GM23338 (cell line): ENCODE measurements around the gene LLGL2. TPM values are rescaled to one million over a fixed set of nuclear protein-coding genes. Genes with fewer than 3 reads are reported as not detected.
A peak's percentile ranks its signal among the peaks of the same experiment; 100 is the strongest.

Experiments used
- ATAC-seq: fragments of 200-7000 bp; cut with Tn5 transposase; 3 replicates; pipeline ENCODE4 v1.9.1; 2020
- DNase-seq: peaks from one replicate; pipeline ENCODE4 v3.0.0-alpha.2; 2015; ENCODE audit warnings: low spot score
- H2AFZ ChIP-seq: fragments of 200-600 bp; sonication (generic); 2 replicates; pipeline ENCODE4 v1.8.0; 2016; ENCODE audit warnings: antibody characterized with exemption, mild to moderate bottlenecking, moderate library complexity
- H3F3A ChIP-seq: fragments of 200-600 bp; sonication (generic); replicated peaks from 2 replicates; pipeline ENCODE4 v1.8.0; 2017; ENCODE audit warnings: antibody characterized with exemption, mixed run types, low read depth
- H3K27ac ChIP-seq: fragments of 200-600 bp; sonication (generic); 2 replicates; pipeline ENCODE4 v1.6.1; 2016; ENCODE audit warnings: low read depth
- H3K27me3 ChIP-seq: fragments of 200-600 bp; sonication (generic); 2 replicates; pipeline ENCODE4 v1.8.0; 2016; ENCODE audit warnings: mild to moderate bottlenecking, mixed run types, moderate library complexity; ENCODE audit not compliant: insufficient read depth
- H3K36me3 ChIP-seq: fragments of 200-600 bp; sonication (generic); 2 replicates; pipeline ENCODE4 v1.8.0; 2016; ENCODE audit warnings: mild to moderate bottlenecking; ENCODE audit not compliant: insufficient read depth
- H3K4me1 ChIP-seq: fragments of 200-600 bp; sonication (generic); 2 replicates; pipeline ENCODE4 v1.8.0; 2016; ENCODE audit warnings: mild to moderate bottlenecking, moderate library complexity; ENCODE audit not compliant: insufficient read depth
- H3K4me2 ChIP-seq: fragments of 200-600 bp; sonication (generic); 2 replicates; pipeline ENCODE4 v1.7.1; 2017; ENCODE audit warnings: mixed run types
- H3K4me3 ChIP-seq: fragments of 200-600 bp; sonication (generic); 2 replicates; pipeline ENCODE4 v1.6.1; 2016; ENCODE audit warnings: mixed run types
- H3K79me2 ChIP-seq: fragments of 200-600 bp; sonication (generic); replicated peaks from 2 replicates; pipeline ENCODE4 v1.8.0; 2017; ENCODE audit warnings: mild to moderate bottlenecking; ENCODE audit not compliant: insufficient read depth
- H3K9me2 ChIP-seq: fragments of 200-600 bp; sonication (generic); 2 replicates; pipeline ENCODE4 v1.8.0; 2017; ENCODE audit not compliant: insufficient read depth
- H4K20me1 ChIP-seq: fragments of 200-600 bp; sonication (generic); replicated peaks from 2 replicates; pipeline ENCODE4 v1.8.0; 2017; ENCODE audit warnings: mild to moderate bottlenecking; ENCODE audit not compliant: insufficient read depth
- H3K27ac Mint-ChIP-seq: 2 replicates; pipeline ENCODE4 v1.8.0; 2020; ENCODE audit warnings: inconsistent platforms, mild to moderate bottlenecking, moderate library complexity, mixed read lengths
- H3K27me3 Mint-ChIP-seq: 3 replicates; pipeline ENCODE4 v1.8.0; 2022; ENCODE audit warnings: low read depth, mild to moderate bottlenecking, moderate library complexity, mixed read lengths, inconsistent platforms; ENCODE audit not compliant: insufficient read depth, poor library complexity
- H3K36me3 Mint-ChIP-seq: 3 replicates; pipeline ENCODE4 v1.8.0; 2021; ENCODE audit warnings: low read depth, mild to moderate bottlenecking, inconsistent platforms, moderate library complexity, mixed read lengths
- H3K4me1 Mint-ChIP-seq: 3 replicates; pipeline ENCODE4 v1.8.0; 2020; ENCODE audit warnings: mild to moderate bottlenecking, inconsistent platforms, mixed read lengths
- H3K4me3 Mint-ChIP-seq: 3 replicates; pipeline ENCODE4 v1.8.0; 2021; ENCODE audit warnings: moderate library complexity, mild to moderate bottlenecking, inconsistent platforms, mixed read lengths
- H3K9me3 Mint-ChIP-seq: 3 replicates; pipeline ENCODE4 v1.8.0; 2020; ENCODE audit warnings: moderate library complexity, mild to moderate bottlenecking, inconsistent platforms, mixed read lengths
- CREB1 ChIP-seq: fragments of 250-450 bp; sonication (Bioruptor Pico); IDR thresholded peaks from 2 replicates; pipeline ENCODE4 v1.5.0; 2020; ENCODE audit warnings: low read depth, mild to moderate bottlenecking, moderate library complexity
- EZH2 ChIP-seq: fragments of 200-600 bp; sonication (generic); IDR thresholded peaks from one replicate; pipeline ENCODE4 v1.8.0; 2017; ENCODE audit warnings: antibody characterized with exemption, mild to moderate bottlenecking, low read depth; ENCODE audit not compliant: unreplicated experiment
- JUNB ChIP-seq: IDR thresholded peaks from one replicate; pipeline ENCODE4 v1.6.1; 2016; ENCODE audit warnings: antibody characterized with exemption; ENCODE audit not compliant: unreplicated experiment
- NANOG ChIP-seq: IDR thresholded peaks from 2 replicates; pipeline ENCODE4 v1.6.1; 2016; ENCODE audit warnings: antibody characterized with exemption, borderline replicate concordance
- POLR2AphosphoS5 ChIP-seq: IDR thresholded peaks from 2 replicates; pipeline ENCODE4 v1.6.1; 2016; ENCODE audit warnings: antibody characterized with exemption, low read depth
- ZNF114 ChIP-seq: fragments of 250-450 bp; sonication (Bioruptor Pico); IDR thresholded peaks from 2 replicates; pipeline ENCODE4 v1.5.0; 2020; ENCODE audit warnings: mild to moderate bottlenecking, moderate library complexity
- ZNF331 ChIP-seq: fragments of 250-450 bp; sonication (Bioruptor Pico); IDR thresholded peaks from 2 replicates; pipeline ENCODE4 v1.5.0; 2020; ENCODE audit warnings: low read depth, mild to moderate bottlenecking, moderate library complexity
- polyA plus RNA-seq: library from polyadenylated mRNA; unstranded; fragments of >200 nt; fragmentation: Nextera tagmentation; extraction: Ambion mirVana; gene quantifications from 2 replicates; pipeline ENCODE4 v1.2.1, GENCODE V29; 2016
- total RNA-seq: library from RNA; depleted of rRNA; stranded (reverse); fragments of >200 nt; shearing (Covaris generic); gene quantifications from 2 replicates; pipeline ENCODE4 v1.2.3, GENCODE V29; 2014
- TF ChIP-seq, protein P1 (sequence below): IDR thresholded peaks from 2 replicates; pipeline ENCODE4 v1.6.1; 2016; ENCODE audit warnings: antibody characterized with exemption
- TF ChIP-seq, protein P2 (sequence below), 2 experiments: fragments of 200-600 bp in 1 of 2; sonication (generic) in 1 of 2; conservative IDR thresholded peaks; 2 replicates each; pipeline versions ENCODE4 v1.5.1 to v1.6.1; 2016 to 2017; ENCODE audit warnings: antibody characterized with exemption in 2 of 2, low read depth in 2 of 2, mild to moderate bottlenecking in 2 of 2, moderate library complexity in 1 of 2
- TF ChIP-seq, protein P3 (sequence below): fragments of 250-450 bp; sonication (Bioruptor Pico); IDR thresholded peaks from 2 replicates; pipeline ENCODE4 v1.5.0; 2020; ENCODE audit warnings: mild to moderate bottlenecking, moderate library complexity

Gene LLGL2
- total and polyA plus RNA-seq, 2 experiments from 2014 or later = 62.5 to 78.5 TPM

DNA sequence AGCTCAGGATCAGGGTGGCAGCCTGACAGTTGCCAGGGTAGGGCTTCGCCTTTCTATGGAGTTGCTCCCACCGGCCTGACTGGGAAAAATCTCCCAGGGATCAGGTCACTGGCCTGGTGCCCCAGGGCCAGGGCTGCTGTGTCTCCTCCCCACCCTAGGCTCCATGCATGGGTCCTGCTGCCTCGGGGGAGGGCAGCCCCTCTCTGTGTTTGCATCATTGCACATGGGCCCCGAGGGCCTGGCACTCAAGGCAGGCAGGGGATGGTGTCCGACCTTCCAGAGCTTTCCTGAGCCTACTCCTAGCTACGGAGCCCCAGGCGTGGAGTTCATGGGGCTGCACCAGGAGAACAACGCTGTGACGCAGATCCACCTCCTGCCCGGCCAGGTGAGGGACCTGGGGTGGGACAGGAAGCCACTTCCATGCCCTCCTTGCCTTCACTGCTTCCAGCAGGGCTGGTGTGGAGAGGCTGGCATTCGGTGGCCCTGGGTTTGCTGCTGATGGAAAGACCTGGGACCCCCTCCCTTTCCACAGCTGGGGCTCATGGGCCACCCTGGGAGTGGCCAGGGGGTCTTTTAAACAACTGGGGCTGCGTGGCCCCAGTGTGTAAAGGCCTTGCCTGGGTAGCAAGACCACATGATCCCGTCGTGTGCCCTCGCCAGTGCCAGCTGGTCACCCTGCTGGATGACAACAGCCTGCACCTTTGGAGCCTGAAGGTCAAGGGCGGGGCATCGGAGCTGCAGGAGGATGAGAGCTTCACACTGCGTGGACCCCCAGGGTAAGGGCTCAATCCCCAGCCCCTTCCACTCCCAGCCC lies 32.6 kb downstream of the LLGL2 start:
- no peaks in the 10 kb centered on the region for H3K27me3 ChIP-seq
- no peaks in the 10 kb centered on the region for H3K9me2 ChIP-seq
- peaks cover 7% of the 10 kb centered on the region; the same call in 1 of the 3 replicates for H3K4me1 Mint-ChIP-seq
- H2AFZ ChIP-seq = no peak overlapping the region
- no peak for DNase-seq
- no peaks in the 10 kb centered on the region for H3K27me3 Mint-ChIP-seq
- H3F3A ChIP-seq = no peaks in the 10 kb centered on the region
- H3K4me1 ChIP-seq = no peaks in the 10 kb centered on the region; the same call in 1 of the 2 replicates
- no peak overlapping the region for H3K4me3 Mint-ChIP-seq
- H3K36me3 Mint-ChIP-seq = no peaks in the 10 kb centered on the region; the same call in 2 of the 3 replicates
- no peaks in the 10 kb centered on the region for H3K79me2 ChIP-seq
- no peaks in the 10 kb centered on the region; the same call in 1 of the 2 replicates for H3K36me3 ChIP-seq
- ATAC-seq = no peak; the same call in 2 of the 3 replicates
- H3K27ac ChIP-seq = no peak overlapping the region
- no peak overlapping the region for H3K4me3 ChIP-seq
- no peak for TF ChIP-seq EZH2
- TF ChIP-seq NANOG = no peak
- TF ChIP-seq, protein P1, sequence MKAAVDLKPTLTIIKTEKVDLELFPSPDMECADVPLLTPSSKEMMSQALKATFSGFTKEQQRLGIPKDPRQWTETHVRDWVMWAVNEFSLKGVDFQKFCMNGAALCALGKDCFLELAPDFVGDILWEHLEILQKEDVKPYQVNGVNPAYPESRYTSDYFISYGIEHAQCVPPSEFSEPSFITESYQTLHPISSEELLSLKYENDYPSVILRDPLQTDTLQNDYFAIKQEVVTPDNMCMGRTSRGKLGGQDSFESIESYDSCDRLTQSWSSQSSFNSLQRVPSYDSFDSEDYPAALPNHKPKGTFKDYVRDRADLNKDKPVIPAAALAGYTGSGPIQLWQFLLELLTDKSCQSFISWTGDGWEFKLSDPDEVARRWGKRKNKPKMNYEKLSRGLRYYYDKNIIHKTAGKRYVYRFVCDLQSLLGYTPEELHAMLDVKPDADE = no peak
- TF ChIP-seq, protein P2, sequence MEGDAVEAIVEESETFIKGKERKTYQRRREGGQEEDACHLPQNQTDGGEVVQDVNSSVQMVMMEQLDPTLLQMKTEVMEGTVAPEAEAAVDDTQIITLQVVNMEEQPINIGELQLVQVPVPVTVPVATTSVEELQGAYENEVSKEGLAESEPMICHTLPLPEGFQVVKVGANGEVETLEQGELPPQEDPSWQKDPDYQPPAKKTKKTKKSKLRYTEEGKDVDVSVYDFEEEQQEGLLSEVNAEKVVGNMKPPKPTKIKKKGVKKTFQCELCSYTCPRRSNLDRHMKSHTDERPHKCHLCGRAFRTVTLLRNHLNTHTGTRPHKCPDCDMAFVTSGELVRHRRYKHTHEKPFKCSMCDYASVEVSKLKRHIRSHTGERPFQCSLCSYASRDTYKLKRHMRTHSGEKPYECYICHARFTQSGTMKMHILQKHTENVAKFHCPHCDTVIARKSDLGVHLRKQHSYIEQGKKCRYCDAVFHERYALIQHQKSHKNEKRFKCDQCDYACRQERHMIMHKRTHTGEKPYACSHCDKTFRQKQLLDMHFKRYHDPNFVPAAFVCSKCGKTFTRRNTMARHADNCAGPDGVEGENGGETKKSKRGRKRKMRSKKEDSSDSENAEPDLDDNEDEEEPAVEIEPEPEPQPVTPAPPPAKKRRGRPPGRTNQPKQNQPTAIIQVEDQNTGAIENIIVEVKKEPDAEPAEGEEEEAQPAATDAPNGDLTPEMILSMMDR (conservative IDR thresholded peaks at IDR 0.05; ENCODE audit: low read depth in 2 of 2) = no peak
- TF ChIP-seq CREB1 (CRISPR knock-in tag) = no peak
- no peak for TF ChIP-seq POLR2AphosphoS5
- no peak for TF ChIP-seq ZNF331 (CRISPR knock-in tag)
- TF ChIP-seq, protein P3, sequence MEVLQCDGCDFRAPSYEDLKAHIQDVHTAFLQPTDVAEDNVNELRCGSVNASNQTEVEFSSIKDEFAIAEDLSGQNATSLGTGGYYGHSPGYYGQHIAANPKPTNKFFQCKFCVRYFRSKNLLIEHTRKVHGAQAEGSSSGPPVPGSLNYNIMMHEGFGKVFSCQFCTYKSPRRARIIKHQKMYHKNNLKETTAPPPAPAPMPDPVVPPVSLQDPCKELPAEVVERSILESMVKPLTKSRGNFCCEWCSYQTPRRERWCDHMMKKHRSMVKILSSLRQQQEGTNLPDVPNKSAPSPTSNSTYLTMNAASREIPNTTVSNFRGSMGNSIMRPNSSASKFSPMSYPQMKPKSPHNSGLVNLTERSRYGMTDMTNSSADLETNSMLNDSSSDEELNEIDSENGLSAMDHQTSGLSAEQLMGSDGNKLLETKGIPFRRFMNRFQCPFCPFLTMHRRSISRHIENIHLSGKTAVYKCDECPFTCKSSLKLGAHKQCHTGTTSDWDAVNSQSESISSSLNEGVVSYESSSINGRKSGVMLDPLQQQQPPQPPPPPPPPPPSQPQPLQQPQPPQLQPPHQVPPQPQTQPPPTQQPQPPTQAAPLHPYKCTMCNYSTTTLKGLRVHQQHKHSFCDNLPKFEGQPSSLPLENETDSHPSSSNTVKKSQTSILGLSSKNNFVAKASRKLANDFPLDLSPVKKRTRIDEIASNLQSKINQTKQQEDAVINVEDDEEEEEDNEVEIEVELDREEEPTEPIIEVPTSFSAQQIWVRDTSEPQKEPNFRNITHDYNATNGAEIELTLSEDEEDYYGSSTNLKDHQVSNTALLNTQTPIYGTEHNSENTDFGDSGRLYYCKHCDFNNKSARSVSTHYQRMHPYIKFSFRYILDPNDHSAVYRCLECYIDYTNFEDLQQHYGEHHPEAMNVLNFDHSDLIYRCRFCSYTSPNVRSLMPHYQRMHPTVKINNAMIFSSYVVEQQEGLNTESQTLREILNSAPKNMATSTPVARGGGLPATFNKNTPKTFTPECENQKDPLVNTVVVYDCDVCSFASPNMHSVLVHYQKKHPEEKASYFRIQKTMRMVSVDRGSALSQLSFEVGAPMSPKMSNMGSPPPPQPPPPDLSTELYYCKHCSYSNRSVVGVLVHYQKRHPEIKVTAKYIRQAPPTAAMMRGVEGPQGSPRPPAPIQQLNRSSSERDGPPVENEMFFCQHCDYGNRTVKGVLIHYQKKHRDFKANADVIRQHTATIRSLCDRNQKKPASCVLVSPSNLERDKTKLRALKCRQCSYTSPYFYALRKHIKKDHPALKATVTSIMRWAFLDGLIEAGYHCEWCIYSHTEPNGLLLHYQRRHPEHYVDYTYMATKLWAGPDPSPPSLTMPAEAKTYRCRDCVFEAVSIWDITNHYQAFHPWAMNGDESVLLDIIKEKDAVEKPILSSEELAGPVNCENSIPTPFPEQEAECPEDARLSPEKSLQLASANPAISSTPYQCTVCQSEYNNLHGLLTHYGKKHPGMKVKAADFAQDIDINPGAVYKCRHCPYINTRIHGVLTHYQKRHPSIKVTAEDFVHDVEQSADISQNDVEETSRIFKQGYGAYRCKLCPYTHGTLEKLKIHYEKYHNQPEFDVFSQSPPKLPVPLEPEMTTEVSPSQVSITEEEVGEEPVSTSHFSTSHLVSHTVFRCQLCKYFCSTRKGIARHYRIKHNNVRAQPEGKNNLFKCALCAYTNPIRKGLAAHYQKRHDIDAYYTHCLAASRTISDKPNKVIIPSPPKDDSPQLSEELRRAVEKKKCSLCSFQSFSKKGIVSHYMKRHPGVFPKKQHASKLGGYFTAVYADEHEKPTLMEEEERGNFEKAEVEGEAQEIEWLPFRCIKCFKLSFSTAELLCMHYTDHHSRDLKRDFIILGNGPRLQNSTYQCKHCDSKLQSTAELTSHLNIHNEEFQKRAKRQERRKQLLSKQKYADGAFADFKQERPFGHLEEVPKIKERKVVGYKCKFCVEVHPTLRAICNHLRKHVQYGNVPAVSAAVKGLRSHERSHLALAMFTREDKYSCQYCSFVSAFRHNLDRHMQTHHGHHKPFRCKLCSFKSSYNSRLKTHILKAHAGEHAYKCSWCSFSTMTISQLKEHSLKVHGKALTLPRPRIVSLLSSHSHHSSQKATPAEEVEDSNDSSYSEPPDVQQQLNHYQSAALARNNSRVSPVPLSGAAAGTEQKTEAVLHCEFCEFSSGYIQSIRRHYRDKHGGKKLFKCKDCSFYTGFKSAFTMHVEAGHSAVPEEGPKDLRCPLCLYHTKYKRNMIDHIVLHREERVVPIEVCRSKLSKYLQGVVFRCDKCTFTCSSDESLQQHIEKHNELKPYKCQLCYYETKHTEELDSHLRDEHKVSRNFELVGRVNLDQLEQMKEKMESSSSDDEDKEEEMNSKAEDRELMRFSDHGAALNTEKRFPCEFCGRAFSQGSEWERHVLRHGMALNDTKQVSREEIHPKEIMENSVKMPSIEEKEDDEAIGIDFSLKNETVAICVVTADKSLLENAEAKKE (CRISPR knock-in tag) = no peak
- TF ChIP-seq ZNF114 = no peak
- no peak for TF ChIP-seq JUNB
- peak overlapping the region; percentile 48; the same call in 1 of the 2 replicates for H3K4me2 ChIP-seq
- no peaks in the 10 kb centered on the region for H3K9me3 Mint-ChIP-seq
- H3K27ac Mint-ChIP-seq = no peak overlapping the region
- no peaks in the 10 kb centered on the region for H4K20me1 ChIP-seq
